ENCODE data around the gene CADM1.

DNA sequence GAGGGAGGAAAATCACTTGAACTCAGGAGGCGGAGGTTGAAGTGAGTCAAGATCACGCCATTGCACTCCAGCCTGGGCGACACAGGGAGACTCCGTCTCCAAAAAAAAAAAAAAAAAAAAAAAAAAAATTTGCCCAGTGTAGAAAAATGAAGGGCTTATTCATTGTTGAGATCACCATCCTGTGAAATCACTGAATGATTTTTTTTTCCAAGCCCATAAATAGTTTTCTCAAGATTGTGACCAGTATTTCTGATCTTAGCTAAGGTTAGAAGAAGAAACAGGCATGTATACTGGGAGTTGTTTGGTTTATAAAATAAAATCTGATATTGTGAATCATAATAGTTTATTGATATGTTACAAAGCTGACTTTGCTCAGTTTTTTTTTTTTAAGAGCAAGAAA is 269.4 kb downstream of the CADM1 start:
- TF ChIP-seq SIN3A (IDR thresholded peaks at IDR 0.05; ENCODE audit: borderline replicate concordance, insufficient read depth, low read length) (no peak), POLR2AphosphoS5 (IDR thresholded peaks at IDR 0.05; ENCODE audit: low read depth, low read length) (no peak), TAF1 (IDR thresholded peaks at IDR 0.05; ENCODE audit: borderline replicate concordance, insufficient read depth, low read length) (no peak), FOXP2 (optimal IDR thresholded peaks at IDR 0.05; ENCODE audit: borderline replicate concordance, extremely low read depth, extremely low read length, insufficient read depth) (no peak)
- TF ChIP-seq, protein P1, sequence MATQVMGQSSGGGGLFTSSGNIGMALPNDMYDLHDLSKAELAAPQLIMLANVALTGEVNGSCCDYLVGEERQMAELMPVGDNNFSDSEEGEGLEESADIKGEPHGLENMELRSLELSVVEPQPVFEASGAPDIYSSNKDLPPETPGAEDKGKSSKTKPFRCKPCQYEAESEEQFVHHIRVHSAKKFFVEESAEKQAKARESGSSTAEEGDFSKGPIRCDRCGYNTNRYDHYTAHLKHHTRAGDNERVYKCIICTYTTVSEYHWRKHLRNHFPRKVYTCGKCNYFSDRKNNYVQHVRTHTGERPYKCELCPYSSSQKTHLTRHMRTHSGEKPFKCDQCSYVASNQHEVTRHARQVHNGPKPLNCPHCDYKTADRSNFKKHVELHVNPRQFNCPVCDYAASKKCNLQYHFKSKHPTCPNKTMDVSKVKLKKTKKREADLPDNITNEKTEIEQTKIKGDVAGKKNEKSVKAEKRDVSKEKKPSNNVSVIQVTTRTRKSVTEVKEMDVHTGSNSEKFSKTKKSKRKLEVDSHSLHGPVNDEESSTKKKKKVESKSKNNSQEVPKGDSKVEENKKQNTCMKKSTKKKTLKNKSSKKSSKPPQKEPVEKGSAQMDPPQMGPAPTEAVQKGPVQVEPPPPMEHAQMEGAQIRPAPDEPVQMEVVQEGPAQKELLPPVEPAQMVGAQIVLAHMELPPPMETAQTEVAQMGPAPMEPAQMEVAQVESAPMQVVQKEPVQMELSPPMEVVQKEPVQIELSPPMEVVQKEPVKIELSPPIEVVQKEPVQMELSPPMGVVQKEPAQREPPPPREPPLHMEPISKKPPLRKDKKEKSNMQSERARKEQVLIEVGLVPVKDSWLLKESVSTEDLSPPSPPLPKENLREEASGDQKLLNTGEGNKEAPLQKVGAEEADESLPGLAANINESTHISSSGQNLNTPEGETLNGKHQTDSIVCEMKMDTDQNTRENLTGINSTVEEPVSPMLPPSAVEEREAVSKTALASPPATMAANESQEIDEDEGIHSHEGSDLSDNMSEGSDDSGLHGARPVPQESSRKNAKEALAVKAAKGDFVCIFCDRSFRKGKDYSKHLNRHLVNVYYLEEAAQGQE (IDR thresholded peaks at IDR 0.05; ENCODE audit: insufficient read depth in 1 of 2, low read depth in 2 of 2, low read length in 2 of 2): no peak

Measured in PFSK-1 (cell line).